Endometrium (tissue), 2 donors: ENCODE measurements around the gene BCL2L12.
"Not testable (repeated sequence)": the region's sequence is repeated elsewhere in the genome, so short reads cannot be mapped to it uniquely, and the experiment has no call there.

Experiments used
- FAIRE-seq: peaks from 2 replicates; lab custom pipeline; 2012; peaks lifted over from hg19 to GRCh38; lab: Jason Lieb, UNC
- donor health status: control.
- donor health status: control.

Gene BCL2L12, protein sequence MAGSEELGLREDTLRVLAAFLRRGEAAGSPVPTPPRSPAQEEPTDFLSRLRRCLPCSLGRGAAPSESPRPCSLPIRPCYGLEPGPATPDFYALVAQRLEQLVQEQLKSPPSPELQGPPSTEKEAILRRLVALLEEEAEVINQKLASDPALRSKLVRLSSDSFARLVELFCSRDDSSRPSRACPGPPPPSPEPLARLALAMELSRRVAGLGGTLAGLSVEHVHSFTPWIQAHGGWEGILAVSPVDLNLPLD

GRCh38 chr19:49665351-49666119 is at the start of gene BCL2L12, which contains the start of gene IRF3:
TSS of gene BCL2L12 (plus strand) at chr19:49665933. CDS start at chr19:49666693, 760 bp downstream.
TSS of gene IRF3 (minus strand) at chr19:49665857. CDS start at chr19:49664838, 1,019 bp downstream.
- peak; percentile 94 for FAIRE-seq

DNA sequence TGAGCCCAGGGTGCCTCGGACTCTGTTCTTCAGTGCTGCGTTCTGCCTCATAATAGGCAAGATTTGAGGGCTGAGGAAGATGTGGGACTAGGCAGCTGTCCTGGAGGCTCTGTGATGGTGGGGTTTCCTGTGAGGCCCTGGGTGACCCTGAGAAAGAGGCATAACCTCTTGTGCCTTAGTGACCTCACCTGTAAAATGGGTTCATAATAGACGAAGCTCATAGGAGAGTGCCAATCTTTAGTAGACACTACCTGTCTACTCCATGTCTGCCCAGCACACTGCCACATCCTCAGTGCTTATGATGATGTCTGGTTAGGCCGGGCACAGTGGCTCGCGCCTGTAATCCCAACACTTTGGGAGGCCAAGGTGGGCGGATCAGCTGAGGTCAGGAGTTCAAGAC is 49.2 kb upstream of the BCL2L12 start:
- no peak for FAIRE-seq

GRCh38 chr19:49616945-49617344 is 48.8 kb upstream of the BCL2L12 start:
- FAIRE-seq, result no peak

GRCh38 chr19:49617860-49618259 is 47.9 kb upstream of the BCL2L12 start:
- not testable (repeated sequence) for FAIRE-seq

DNA sequence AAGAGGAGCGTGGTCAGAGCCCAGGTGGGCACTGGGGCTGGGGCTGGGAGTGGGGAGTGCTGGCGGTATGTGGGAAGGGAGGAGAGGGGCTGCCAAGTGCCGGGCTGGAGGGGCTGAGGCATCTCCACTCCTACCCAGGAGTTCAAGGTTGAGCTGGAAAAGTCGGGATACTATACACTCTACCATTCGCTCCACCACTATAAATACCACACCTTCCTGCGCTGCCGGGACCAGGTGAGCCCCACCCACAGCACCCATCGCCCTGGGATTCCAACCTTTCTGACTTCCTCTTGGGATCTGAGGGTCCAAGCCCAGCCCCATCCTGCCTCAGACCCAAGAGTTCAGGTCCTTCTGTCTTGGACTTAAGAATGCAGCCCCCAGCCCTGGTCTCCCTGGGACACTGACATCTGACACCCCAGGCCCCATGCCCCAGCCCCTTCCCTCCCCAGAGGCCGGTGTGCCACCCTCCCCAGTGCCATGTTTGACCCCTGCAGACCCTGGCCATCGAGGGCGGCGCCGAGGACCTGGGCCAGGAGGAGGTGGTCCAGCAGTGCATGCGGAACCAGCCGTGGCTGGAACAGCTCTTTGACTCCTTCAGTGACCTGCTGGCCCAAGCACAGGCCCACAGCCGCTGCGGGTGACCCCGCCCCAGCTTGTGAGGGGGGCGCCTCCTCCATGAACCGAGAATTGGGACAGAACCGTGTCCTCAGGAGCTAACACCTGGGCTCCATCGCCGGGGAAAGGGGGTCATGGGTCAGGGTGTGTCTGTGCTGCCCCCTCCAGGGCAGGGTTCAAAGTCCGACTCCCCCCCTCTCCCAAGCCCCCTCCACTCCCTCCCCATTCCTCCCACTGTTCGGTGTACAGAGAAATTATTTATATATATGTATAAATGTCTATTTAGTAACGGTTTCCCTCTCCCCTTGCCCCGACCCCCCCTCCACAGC is 40.5 kb upstream of the BCL2L12 start:
- FAIRE-seq, result no peak

DNA sequence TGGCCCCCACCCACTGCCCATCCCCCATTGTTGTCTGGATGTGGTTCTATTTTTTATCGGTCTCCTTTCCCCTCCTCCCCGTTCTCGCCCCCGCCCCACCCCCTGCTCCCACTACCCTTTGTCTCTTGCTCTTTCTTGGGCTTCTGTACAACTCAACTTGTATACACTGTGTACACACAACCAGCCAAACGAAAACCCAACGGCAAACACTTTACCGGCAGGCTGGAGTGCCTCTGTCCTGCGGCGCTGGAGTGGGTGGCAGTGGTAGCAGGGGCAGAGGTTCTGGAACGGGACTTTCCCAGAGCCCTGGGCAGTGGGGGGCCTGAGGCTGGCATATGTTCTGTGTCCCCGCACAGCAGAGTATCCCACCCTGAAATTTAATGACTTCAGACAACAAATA is 39.5 kb upstream of the BCL2L12 start:
- no peak for FAIRE-seq

DNA sequence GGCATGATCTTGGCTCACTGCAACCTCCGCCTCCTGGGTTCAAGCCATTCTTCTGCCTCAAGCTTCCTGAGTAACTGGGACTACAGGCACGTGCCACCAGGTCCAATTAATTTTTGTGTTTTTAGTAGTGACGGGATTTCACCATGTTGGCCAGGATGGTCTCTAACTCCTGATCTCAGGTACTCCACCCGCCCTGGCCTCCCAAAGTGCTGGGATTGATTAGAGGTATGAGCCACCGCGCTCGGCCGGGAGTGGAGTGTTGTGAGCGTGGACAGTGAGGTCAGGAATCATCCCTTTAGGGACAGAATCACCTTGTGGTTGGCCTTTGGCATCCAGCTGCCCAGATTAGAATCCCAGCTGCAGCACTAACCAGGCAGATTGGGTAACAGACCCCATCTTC is 36.1 kb upstream of the BCL2L12 start:
- no peak for FAIRE-seq

GRCh38 chr19:49631014-49631588 is 34.6 kb upstream of the BCL2L12 start:
- no peak for FAIRE-seq

DNA sequence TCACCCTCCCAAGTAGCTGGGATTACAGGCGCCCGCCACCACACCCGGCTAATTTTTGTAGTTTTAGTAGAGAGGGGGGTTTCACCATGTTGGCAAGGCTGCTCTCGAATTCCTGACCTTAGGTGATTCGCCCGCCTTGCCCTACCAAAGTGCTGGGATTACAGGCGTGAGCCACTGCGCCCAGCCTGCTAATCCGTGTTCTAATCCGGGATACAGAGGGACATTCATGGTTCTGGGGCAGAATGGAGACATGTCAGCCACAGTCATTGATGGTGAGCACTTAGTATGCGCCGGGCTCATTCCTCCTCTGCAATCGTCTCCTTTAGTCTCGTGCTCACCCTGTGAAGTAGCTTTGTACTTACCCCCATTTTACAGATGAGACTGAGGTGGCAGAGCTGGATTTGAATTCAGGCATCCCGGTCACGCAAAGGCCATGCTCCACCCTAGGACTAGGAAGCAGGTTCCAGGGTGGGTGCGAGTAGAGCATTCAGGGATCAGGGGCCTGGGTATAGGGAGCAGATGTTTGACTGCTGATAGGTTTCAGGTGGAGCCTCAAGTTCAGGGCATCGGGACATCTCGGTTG is 34.0 kb upstream of the BCL2L12 start:
- no peak for FAIRE-seq

GRCh38 chr19:49632576-49632975 is 33.2 kb upstream of the BCL2L12 start:
- no peak for FAIRE-seq

DNA sequence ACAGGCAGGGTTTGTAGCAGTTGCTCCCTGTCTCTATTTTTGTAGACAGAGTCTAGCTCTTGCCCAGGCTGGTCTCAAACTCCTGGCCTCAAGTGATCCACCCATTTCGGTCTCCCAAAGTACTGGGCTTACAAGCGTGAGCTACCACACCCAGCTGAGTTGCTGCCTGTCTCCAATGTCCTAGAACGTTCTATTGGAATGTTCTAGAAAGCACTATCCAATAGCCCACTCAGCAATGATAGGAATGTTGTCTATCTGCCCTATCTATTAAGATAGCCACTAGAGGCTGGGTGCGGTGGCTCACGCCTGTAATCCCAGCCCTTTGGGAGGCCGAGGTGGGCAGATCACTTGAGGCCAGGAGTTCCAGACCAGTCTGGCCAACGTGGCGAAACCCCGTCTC is 32.5 kb upstream of the BCL2L12 start:
- not testable (repeated sequence) for FAIRE-seq

- FAIRE-seq, result no peak
These were observed 30.1 kb upstream of the BCL2L12 start for GRCh38 chr19:49635530-49636232.

- FAIRE-seq, result no peak
These were observed 29.4 kb upstream of the BCL2L12 start for GRCh38 chr19:49636233-49636932.

DNA sequence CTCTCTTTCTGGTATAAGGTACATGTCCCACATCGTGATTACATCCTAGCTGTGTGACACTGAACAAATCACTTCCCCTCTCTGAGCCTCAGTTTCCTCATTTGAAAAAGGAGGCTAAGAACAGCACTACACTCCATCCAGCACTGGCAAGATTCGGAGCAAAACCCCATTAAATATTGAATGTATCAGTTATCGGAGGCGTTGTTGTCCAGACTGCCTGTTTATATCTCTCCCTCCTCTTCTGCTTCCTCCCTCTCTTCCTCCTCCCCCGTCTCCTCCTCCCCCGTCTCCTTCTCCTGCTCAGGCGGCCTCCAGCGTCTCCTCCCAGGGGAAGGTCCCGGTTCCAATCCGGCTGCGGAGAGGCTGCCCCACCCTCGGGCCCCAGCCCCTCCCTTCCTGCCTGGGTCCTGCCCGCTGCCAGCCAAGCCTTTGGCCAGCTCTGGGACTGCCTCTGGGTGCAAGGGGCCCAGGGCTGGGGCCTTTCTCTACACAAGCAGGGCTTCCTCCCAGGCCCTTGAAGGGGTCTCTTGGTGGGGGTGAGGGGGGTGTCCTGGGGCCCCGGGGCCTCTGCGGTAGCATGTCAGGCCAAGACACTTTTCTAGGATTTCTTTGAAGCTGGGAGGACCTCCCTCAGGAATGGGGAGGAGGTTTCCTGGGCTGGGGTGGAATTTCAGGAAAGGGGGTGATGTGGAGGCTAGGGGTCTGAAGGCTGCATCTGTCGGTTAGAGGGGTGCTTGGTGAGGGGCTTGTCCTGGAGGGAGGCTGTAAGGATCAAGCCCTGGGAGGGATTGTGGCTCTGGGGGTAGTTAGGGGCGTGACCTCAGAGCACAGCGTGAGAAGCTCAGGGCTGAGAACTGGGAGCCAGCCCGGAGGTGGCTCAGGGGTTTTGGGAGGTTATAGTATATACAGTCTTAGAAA is 27.7 kb upstream of the BCL2L12 start:
- FAIRE-seq, result no peak

DNA sequence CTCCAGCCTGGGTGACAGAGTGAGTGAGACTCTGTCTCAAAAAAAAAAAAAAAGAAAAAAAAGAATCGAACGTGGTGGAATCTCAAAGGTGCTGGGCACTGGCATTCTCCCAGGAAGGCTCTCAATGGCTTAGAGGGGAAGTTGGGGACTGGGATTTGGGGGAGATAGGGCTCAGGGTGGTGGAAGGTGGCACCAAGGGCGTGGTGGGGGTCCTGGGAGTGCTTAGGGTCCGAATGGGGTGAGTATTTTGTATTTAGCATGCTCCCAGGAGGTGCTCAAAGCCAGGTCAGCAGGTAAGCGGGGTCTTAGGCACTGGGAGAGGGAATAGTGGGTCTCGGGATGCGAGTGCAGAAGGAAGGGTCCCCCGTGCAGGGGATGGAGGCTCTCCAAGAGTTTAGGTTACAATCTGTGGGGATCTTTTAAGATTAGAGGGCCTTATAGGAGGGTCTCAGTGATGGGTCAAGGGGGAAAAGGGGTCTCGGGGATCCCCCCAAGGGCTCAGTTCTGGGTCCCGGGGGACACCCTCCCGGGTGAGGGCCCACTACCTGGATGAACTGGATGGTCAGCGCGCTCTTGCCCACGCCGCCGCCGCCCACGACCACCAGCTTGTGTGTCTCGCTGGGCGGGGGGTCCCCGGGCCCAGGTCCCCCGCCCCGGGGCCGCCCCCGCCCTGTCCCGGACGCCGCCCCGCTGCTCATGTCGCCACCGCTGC is 26.2 kb upstream of the BCL2L12 start:
- FAIRE-seq, result no peak

DNA sequence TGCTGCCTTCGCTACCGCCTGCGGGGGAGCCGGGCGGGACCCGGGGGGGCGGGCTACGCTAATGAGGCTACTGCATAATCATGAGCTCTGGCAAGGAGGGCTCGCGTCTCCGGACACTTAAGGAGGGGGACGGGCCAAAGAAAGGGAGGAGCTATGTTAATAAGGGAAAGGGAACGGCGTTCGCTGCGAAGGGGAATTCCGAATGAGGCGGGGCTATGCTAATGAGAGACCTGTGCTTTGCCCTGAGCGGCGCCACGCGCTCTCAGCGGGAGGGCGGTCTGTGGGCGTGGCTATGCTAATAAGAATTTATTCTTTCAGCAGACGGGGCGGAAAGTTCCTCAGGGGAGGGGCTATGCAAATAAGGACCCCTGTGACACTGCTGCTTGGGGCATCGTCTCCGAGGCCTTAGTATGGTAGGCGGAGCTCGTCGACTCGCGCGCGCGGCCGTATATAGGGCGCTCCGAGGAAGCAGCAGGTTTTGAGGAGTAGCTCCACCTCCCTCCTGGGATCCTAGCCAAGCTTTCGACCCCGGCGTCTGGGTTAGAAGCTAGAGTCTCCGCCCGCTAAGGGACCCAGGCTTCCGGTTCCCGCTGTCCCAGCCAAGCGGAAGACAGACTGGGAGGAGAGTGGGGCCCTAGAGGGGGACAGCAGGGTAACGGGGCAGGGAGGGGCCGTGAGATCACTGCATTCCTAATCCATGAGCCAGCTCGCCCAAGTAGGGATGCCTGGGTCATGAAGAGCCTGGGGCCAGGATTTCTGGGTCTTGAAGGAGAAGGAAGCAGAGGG is 25.4 kb upstream of the BCL2L12 start, which contains the start of gene RRAS:
TSS of gene RRAS (minus strand) at position 31 of the 786 bp plus-strand sequence. CDS start 45 bp downstream, outside the sequence.
- peak; percentile 100 for FAIRE-seq

DNA sequence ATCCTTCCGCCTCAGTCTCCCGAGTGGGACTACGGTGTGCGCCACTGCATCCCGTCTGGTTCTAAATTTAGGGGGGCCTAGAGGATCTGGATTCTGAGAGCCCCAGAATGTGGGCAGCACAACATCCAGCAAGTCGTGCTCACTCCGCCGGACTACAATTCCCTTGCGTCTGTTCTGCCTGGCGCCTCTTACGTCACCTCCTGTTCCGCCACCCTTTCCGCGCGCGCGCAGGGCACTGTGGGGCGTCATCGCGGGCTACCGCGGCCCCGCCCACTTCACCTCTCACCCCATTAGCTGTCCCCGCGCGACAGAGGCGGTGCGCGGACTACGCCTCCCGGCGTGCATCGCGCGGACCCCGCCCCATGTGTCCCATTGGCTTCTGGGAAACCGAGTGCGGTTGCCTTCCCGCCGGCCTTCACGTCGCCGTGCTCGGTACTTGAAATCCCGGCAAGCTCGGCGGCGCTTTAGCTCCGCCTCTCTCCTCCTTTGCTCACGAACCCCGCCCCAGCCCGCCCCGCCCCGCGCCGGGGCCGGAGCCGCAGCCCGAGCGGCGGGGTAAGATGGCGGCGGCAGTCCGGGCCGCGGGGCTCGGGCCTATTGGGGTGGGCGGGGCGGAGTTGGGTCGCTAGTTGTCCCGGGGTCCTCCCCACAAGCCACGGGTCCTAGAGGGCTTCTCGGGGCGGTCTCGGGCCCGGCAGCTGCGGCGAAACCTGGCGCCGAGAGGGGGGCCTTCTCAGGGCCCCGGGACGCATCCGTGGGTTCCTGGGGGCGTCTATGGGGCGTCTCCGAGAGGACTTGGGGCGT is 23.8 kb upstream of the BCL2L12 start, which contains the start of gene SCAF1:
TSS of gene SCAF1 (plus strand) at position 522 of the 804 bp plus-strand sequence. CDS start 2,818 bp downstream, outside the sequence.
- peak; percentile 95 for FAIRE-seq
